ENCODE results near the gene CPSF7. TPM values are rescaled to one million over a fixed set of nuclear protein-coding genes. Genes with fewer than 3 reads are reported as not detected.

The CPSF7 gene
- total and polyA plus RNA-seq, 2 donors = 25.4 to 76.3 TPM

GRCh38 chr11:61368646-61369045 lies 61.1 kb downstream of the CPSF7 start:
- no peak for DNase-seq (ENCODE audit: low read depth in 6 of 9, low spot score in 9 of 9)
- Histone ChIP-seq H3K9me3 (ENCODE audit: control insufficient read depth in 2 of 2, insufficient read depth in 1 of 2, low read length in 1 of 2) (no peaks in the 10 kb centered on the region), H3K4me1 (ENCODE audit: control insufficient read depth in 2 of 2, insufficient read depth in 2 of 2, low read length in 2 of 2) (peaks cover 0 to 6% of the 10 kb centered on the region in 2 donors), H3K36me3 (ENCODE audit: control insufficient read depth in 2 of 2, insufficient read depth in 2 of 2, low read length in 1 of 2) (peaks cover 56 to 69% of the 10 kb centered on the region in 2 donors), H3K27ac (ENCODE audit: low read depth in 1 of 2, low read length in 1 of 2) (no peak overlapping the region), H3K4me3 (ENCODE audit: low read length in 2 of 2) (no peak overlapping the region), H3K27me3 (ENCODE audit: control insufficient read depth in 2 of 2, insufficient read depth in 1 of 2, low read length in 1 of 2) (no peaks in the 10 kb centered on the region)
- 98% methylated on average over 7 of the region's 7 CpGs for WGBS

DNA sequence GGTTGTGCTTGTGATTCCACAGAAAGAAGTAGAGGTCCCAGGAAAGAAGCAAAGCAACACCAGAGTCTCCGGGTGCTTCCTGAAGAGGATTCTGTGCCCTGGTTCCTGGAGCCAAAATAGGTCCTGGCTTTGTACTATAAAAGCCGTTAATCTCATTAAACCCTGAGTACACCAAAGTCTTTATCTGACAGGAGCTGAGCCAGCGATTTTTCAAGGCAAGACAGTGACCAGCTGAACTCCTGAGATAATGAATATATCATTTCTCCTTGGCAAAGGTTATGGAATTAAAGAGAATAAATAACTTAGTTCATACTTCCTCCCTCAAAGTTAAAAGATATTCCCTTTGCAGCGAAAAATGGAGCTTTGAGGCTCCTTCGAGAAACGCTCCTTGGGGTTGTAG lies 62.4 kb downstream of the CPSF7 start:
- H3K4me1 ChIP-seq (ENCODE audit: control insufficient read depth in 2 of 2, insufficient read depth in 2 of 2, low read length in 2 of 2) = peaks cover 3 to 17% of the 10 kb centered on the region in 2 donors
- no peaks in the 10 kb centered on the region for H3K9me3 ChIP-seq (ENCODE audit: control insufficient read depth in 2 of 2, insufficient read depth in 1 of 2, low read length in 1 of 2)
- no peaks in the 10 kb centered on the region for H3K27me3 ChIP-seq (ENCODE audit: control insufficient read depth in 2 of 2, insufficient read depth in 1 of 2, low read length in 1 of 2)
- no peak for DNase-seq (ENCODE audit: low read depth in 6 of 9, low spot score in 9 of 9)
- H3K36me3 ChIP-seq (ENCODE audit: control insufficient read depth in 2 of 2, insufficient read depth in 2 of 2, low read length in 1 of 2) = peaks cover 51 to 69% of the 10 kb centered on the region in 2 donors
- no peak overlapping the region for H3K4me3 ChIP-seq (ENCODE audit: low read length in 2 of 2)
- no peak overlapping the region for H3K27ac ChIP-seq (ENCODE audit: low read depth in 1 of 2, low read length in 1 of 2)
- 98% methylated on average over 6 of the region's 6 CpGs for WGBS

DNA sequence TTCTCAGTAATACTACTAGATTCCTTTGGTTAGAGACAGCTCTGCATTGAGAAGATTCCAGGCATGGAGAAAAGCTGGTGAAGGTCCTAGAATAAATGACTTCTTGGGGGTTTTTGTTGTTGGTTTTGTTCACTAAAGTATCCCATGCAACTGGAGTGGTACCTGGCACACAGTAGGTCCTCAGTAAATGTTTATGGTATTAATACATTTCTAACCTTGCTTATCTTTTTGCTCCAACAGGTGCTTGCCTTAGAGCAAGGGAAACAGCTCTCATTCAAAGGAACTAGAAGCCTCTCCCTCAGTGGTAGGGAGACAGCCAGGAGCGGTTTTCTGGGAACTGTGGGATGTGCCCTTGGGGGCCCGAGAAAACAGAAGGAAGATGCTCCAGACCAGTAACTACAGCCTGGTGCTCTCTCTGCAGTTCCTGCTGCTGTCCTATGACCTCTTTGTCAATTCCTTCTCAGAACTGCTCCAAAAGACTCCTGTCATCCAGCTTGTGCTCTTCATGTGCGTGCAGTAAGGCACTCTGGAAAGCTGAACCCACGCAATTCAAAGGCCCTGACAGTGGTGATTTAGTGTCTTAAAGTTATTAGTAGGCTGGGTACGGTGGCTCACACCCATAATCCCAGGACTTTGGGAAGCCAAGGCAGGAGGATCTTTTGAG lies 65.6 kb downstream of the CPSF7 start:
- DNase-seq (ENCODE audit: low read depth in 6 of 9, low spot score in 9 of 9) = no peak
- Histone ChIP-seq H3K36me3 (ENCODE audit: control insufficient read depth in 2 of 2, insufficient read depth in 2 of 2, low read length in 1 of 2) (peaks cover 42 to 48% of the 10 kb centered on the region in 2 donors), H3K27ac (ENCODE audit: low read depth in 1 of 2, low read length in 1 of 2) (no peak overlapping the region), H3K9me3 (ENCODE audit: control insufficient read depth in 2 of 2, insufficient read depth in 1 of 2, low read length in 1 of 2) (no peaks in the 10 kb centered on the region), H3K27me3 (ENCODE audit: control insufficient read depth in 2 of 2, insufficient read depth in 1 of 2, low read length in 1 of 2) (no peaks in the 10 kb centered on the region), H3K4me1 (ENCODE audit: control insufficient read depth in 2 of 2, insufficient read depth in 2 of 2, low read length in 2 of 2) (peaks cover 9 to 23% of the 10 kb centered on the region in 2 donors), H3K4me3 (ENCODE audit: low read length in 2 of 2) (no peak overlapping the region)
- WGBS = 98% methylated on average over 5 of the region's 5 CpGs

- Histone ChIP-seq H3K36me3 (ENCODE audit: control insufficient read depth in 2 of 2, insufficient read depth in 2 of 2, low read length in 1 of 2) (peaks cover 26 to 33% of the 10 kb centered on the region in 2 donors), H3K9me3 (ENCODE audit: control insufficient read depth in 2 of 2, insufficient read depth in 1 of 2, low read length in 1 of 2) (no peaks in the 10 kb centered on the region), H3K4me3 (ENCODE audit: low read length in 2 of 2) (peak overlapping the region; percentile 69 to 100), H3K27me3 (ENCODE audit: control insufficient read depth in 2 of 2, insufficient read depth in 1 of 2, low read length in 1 of 2) (no peaks in the 10 kb centered on the region), H3K4me1 (ENCODE audit: control insufficient read depth in 2 of 2, insufficient read depth in 2 of 2, low read length in 2 of 2) (peaks cover 9 to 21% of the 10 kb centered on the region in 2 donors), H3K27ac (ENCODE audit: low read depth in 1 of 2, low read length in 1 of 2) (peak overlapping the region; percentile 95 to 99)
- WGBS = under 1% methylated on average over 12 of the region's 12 CpGs
- DNase-seq (ENCODE audit: low read depth in 6 of 9, low spot score in 9 of 9) = peak in 2 of 9 donors; percentile 14 to 37
These were observed 67.3 kb downstream of the CPSF7 start for GRCh38 chr11:61362542-61362875.

DNA sequence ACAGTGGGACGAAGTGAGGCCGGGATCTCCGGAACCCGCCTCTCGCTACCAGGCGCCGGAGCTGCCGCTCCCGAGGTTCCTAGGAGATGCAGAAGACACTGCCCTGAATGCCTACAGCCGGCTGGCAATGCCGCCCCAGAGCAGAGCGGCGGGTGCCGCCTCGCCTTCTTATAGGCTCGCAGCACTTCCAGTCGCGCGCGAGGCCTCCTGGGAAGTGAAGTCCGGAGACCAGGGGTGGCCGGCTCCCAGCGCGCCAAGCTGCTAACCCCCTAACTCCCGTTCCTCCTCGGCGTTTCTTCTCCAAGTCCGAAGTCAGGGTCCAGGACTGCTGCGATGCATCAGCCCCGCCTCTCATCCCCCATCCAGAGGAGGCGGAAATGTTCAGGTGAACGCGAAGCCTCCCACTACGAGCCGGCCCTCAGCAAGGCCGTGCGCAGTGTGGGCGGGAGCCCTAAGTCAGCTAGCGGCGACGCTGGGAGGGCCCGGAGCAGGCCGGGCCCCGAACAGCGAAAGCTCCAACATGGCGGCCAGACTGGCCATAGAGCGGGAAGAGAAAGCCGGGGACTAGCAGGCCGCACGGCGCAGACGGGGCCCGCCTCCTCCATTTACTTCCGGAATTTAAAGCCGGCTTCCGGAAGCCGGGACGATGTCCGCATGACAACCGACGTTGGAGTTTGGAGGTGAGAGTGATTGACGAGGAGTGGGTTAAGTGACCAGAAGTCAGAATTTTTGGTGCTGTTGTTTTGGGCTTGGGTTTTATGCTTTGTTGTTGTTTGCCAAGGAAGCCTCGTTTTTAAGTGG lies 67.8 kb downstream of the CPSF7 start, which contains the start of the genes CYB561A3 and TMEM138:
Gene CYB561A3 (minus strand): TSS at position 142 of the 801 bp plus-strand sequence. CDS start 5,169 bp downstream, outside the sequence.
Gene TMEM138 (plus strand): TSS at position 634 of the 801 bp plus-strand sequence. CDS start 2,017 bp downstream, outside the sequence.
- DNase-seq (ENCODE audit: low read depth in 6 of 9, low spot score in 9 of 9) = peak; percentile 60 to 91 (median 75)
- Histone ChIP-seq H3K4me3 (ENCODE audit: low read length in 2 of 2) (peak within 1 kb of the TSS; percentile 69 to 100), H3K4me1 (ENCODE audit: control insufficient read depth in 2 of 2, insufficient read depth in 2 of 2, low read length in 2 of 2) (peaks cover 9 to 21% of the 10 kb centered on the region in 2 donors), H3K27ac (ENCODE audit: low read depth in 1 of 2, low read length in 1 of 2) (peak within 1 kb of the TSS; percentile 95 to 99), H3K9me3 (ENCODE audit: control insufficient read depth in 2 of 2, insufficient read depth in 1 of 2, low read length in 1 of 2) (no peaks in the 10 kb centered on the region), H3K36me3 (ENCODE audit: control insufficient read depth in 2 of 2, insufficient read depth in 2 of 2, low read length in 1 of 2) (peaks cover 20 to 28% of the 10 kb centered on the region in 2 donors), H3K27me3 (ENCODE audit: control insufficient read depth in 2 of 2, insufficient read depth in 1 of 2, low read length in 1 of 2) (no peaks in the 10 kb centered on the region)
- WGBS = under 1% methylated on average over 63 of the region's 63 CpGs

DNA sequence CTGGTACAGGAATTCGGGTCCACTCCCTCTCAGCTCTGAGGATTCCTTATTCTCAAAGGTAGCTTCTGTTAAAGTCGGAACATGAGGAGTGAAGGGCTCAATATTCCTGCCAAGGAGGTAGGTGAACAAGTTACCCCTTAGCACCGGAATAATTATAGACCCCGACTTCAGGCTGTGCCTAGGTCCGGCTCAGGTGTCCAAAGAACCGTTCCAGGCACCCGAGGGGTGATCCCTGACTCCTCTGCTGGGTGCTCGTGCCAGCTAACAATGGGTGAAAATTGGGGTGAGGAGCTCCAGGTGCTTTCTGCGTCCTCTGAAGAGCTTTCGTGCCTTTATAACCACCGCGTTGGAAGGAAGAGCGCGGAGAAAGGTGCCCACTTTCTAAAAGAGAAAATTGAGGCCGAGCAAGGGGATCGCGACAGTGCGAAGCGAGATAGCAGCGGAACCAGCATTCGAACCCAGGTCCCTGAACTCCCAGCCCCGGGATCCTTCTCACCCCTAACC lies 68.5 kb downstream of the CPSF7 start:
- H3K27ac ChIP-seq (ENCODE audit: low read depth in 1 of 2, low read length in 1 of 2) = peak overlapping the region; percentile 95 to 99
- DNase-seq (ENCODE audit: low read depth in 6 of 9, low spot score in 9 of 9) = peak in 2 of 9 donors; percentile 18 to 29
- peaks cover 16 to 23% of the 10 kb centered on the region in 2 donors for H3K36me3 ChIP-seq (ENCODE audit: control insufficient read depth in 2 of 2, insufficient read depth in 2 of 2, low read length in 1 of 2)
- peaks cover 9 to 21% of the 10 kb centered on the region in 2 donors for H3K4me1 ChIP-seq (ENCODE audit: control insufficient read depth in 2 of 2, insufficient read depth in 2 of 2, low read length in 2 of 2)
- H3K4me3 ChIP-seq (ENCODE audit: low read length in 2 of 2) = peak overlapping the region; percentile 69 to 100
- H3K27me3 ChIP-seq (ENCODE audit: control insufficient read depth in 2 of 2, insufficient read depth in 1 of 2, low read length in 1 of 2) = no peaks in the 10 kb centered on the region
- no peaks in the 10 kb centered on the region for H3K9me3 ChIP-seq (ENCODE audit: control insufficient read depth in 2 of 2, insufficient read depth in 1 of 2, low read length in 1 of 2)
- 6% methylated on average over 22 of the region's 22 CpGs for WGBS

DNA sequence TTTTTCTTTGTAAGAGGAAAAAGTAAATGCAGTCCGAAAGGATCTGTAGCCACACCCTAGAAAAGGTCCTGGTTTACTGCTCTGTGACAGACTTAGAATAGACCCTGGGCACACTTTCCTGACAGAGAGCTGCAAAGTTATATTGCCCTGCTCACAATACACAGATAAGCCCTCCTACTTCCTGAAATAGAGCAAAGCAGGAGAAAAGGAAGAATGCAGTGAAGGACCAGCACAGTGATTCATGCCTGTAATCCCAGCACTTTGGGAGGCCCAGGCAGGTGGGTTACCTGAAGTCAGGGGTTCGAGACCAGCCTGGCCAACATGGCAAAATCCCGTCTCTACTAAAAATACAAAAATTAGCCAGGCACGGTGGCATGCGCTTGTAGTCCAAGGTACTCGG lies 70.3 kb downstream of the CPSF7 start:
- WGBS = 95% methylated on average over 6 of the region's 6 CpGs
- no peaks in the 10 kb centered on the region for H3K27me3 ChIP-seq (ENCODE audit: control insufficient read depth in 2 of 2, insufficient read depth in 1 of 2, low read length in 1 of 2)
- H3K4me1 ChIP-seq (ENCODE audit: control insufficient read depth in 2 of 2, insufficient read depth in 2 of 2, low read length in 2 of 2) = peaks cover 9 to 21% of the 10 kb centered on the region in 2 donors
- no peak overlapping the region for H3K4me3 ChIP-seq (ENCODE audit: low read length in 2 of 2)
- H3K27ac ChIP-seq (ENCODE audit: low read depth in 1 of 2, low read length in 1 of 2) = no peak overlapping the region
- H3K9me3 ChIP-seq (ENCODE audit: control insufficient read depth in 2 of 2, insufficient read depth in 1 of 2, low read length in 1 of 2) = no peaks in the 10 kb centered on the region
- no peak for DNase-seq (ENCODE audit: low read depth in 6 of 9, low spot score in 9 of 9)
- peaks cover 7 to 13% of the 10 kb centered on the region in 2 donors for H3K36me3 ChIP-seq (ENCODE audit: control insufficient read depth in 2 of 2, insufficient read depth in 2 of 2, low read length in 1 of 2)

DNA sequence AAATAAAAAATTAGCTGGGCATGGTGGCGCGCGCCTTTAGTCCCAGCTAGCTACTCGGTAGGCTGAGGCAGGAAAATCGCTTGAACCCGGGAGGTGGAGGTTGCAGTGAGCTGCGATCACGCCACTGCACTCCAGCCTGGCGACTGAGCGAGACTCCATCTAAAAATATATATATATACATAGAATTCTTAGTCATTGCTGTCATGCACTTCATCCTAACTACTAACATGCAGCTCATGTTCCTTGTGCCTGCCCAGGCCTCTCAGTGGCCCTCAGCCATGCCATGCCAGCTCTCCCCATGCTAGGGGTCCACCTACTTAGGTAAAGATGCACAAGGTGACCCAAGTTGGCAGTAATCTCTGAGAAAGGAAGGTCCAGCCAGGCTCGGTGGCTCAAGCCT lies 71.2 kb downstream of the CPSF7 start:
- WGBS = 98% methylated on average over 11 of the region's 11 CpGs
- Histone ChIP-seq H3K4me3 (ENCODE audit: low read length in 2 of 2) (no peak overlapping the region), H3K27me3 (ENCODE audit: control insufficient read depth in 2 of 2, insufficient read depth in 1 of 2, low read length in 1 of 2) (no peaks in the 10 kb centered on the region), H3K9me3 (ENCODE audit: control insufficient read depth in 2 of 2, insufficient read depth in 1 of 2, low read length in 1 of 2) (no peaks in the 10 kb centered on the region), H3K27ac (ENCODE audit: low read depth in 1 of 2, low read length in 1 of 2) (no peak overlapping the region), H3K36me3 (ENCODE audit: control insufficient read depth in 2 of 2, insufficient read depth in 2 of 2, low read length in 1 of 2) (peaks cover 3 to 12% of the 10 kb centered on the region in 2 donors), H3K4me1 (ENCODE audit: control insufficient read depth in 2 of 2, insufficient read depth in 2 of 2, low read length in 2 of 2) (peaks cover 9 to 21% of the 10 kb centered on the region in 2 donors)
- DNase-seq (ENCODE audit: low read depth in 6 of 9, low spot score in 9 of 9) = no peak

- no peaks in the 10 kb centered on the region for H3K9me3 ChIP-seq (ENCODE audit: control insufficient read depth in 2 of 2, insufficient read depth in 1 of 2, low read length in 1 of 2)
- peaks cover 9 to 19% of the 10 kb centered on the region in 2 donors for H3K36me3 ChIP-seq (ENCODE audit: control insufficient read depth in 2 of 2, insufficient read depth in 2 of 2, low read length in 1 of 2)
- DNase-seq (ENCODE audit: low read depth in 6 of 9, low spot score in 9 of 9) = no peak
- H3K27me3 ChIP-seq (ENCODE audit: control insufficient read depth in 2 of 2, insufficient read depth in 1 of 2, low read length in 1 of 2) = no peaks in the 10 kb centered on the region
- H3K4me1 ChIP-seq (ENCODE audit: control insufficient read depth in 2 of 2, insufficient read depth in 2 of 2, low read length in 2 of 2) = peaks cover 9 to 14% of the 10 kb centered on the region in 2 donors
- 94% methylated on average over 6 of the region's 6 CpGs for WGBS
- no peak overlapping the region for H3K27ac ChIP-seq (ENCODE audit: low read depth in 1 of 2, low read length in 1 of 2)
- no peak overlapping the region for H3K4me3 ChIP-seq (ENCODE audit: low read length in 2 of 2)
These were observed 71.9 kb downstream of the CPSF7 start for GRCh38 chr11:61357894-61358239.
